T-helper 2 cell treated with Interferon-gamma antibody and Interleukin-4, amounts not matched to agents 5 μg/mL and 100 μg/mL, for 36 hours (primary cell): ENCODE data around the gene ZBP1.

Experiments used
- DNase-seq: peaks from one replicate; pipeline ENCODE4 v3.0.0; 2021; ENCODE audit warnings: low spot score
- H3K27ac Mint-ChIP-seq: one replicate; pipeline ENCODE4 v1.8.0; 2021; ENCODE audit warnings: mild to moderate bottlenecking, mixed read lengths
- H3K27me3 Mint-ChIP-seq: one replicate; pipeline ENCODE4 v1.8.0; 2021; ENCODE audit warnings: low read depth, mixed read lengths
- H3K36me3 Mint-ChIP-seq: one replicate; pipeline ENCODE4 v1.8.0; 2021; ENCODE audit warnings: low read depth, mixed read lengths
- H3K4me1 Mint-ChIP-seq: one replicate; pipeline ENCODE4 v1.8.0; 2021; ENCODE audit warnings: low read depth, mixed read lengths
- H3K4me3 Mint-ChIP-seq: one replicate; pipeline ENCODE4 v1.8.0; 2022; ENCODE audit warnings: mild to moderate bottlenecking, moderate library complexity, mixed read lengths
- H3K9me3 Mint-ChIP-seq: one replicate; pipeline ENCODE4 v1.8.0; 2021; ENCODE audit warnings: mixed read lengths

ZBP1 gene

DNA sequence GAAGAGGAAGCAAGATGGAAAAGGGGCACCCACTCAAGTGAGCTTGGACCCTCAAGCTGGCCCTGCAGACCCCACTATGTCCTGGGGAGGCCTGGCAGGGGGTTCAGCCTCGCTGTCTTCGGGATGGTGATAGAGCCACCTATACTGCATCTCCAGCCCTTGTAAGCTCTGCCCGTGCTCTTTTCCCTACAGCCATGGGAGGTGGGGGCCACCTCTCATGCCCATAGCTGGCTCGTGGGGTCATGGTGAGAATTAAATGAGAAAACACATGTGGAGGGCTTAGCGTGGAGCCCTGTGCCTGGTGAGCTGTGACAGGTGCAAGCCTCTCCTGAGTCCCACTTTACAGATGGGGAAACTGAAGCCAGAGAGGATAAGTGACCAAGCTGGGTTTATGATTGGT is 31.6 kb downstream of the ZBP1 start:
- no peak overlapping the region for H3K27ac Mint-ChIP-seq
- H3K27me3 Mint-ChIP-seq: peaks cover 9% of the 10 kb centered on the region
- no peaks in the 10 kb centered on the region for H3K36me3 Mint-ChIP-seq
- no peaks in the 10 kb centered on the region for H3K9me3 Mint-ChIP-seq
- H3K4me1 Mint-ChIP-seq: no peaks in the 10 kb centered on the region
- no peak overlapping the region for H3K4me3 Mint-ChIP-seq
- no peak for DNase-seq

DNA sequence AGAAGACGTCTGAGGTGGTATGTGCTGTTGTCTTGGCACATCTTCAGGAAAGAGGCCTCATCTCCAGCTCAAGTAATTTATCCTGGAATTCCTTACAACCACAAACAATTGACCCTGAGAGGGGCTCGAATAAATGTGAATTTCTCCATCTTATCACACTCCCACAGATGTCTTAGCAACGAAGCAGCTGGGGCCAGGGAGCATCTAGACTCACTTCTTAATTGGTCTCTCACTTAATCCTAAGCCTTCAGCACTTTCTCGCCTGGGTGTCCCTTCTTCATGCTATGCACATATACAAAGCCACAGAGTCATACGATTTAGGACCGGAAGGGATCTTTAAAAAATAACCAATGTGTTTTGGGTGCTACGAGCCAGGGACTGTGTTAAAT is 32.2 kb downstream of the ZBP1 start:
- no peak overlapping the region for H3K4me3 Mint-ChIP-seq
- no peak for DNase-seq
- H3K36me3 Mint-ChIP-seq: no peaks in the 10 kb centered on the region
- H3K27ac Mint-ChIP-seq: no peak overlapping the region
- H3K4me1 Mint-ChIP-seq: no peaks in the 10 kb centered on the region
- peaks cover 6% of the 10 kb centered on the region for H3K27me3 Mint-ChIP-seq
- H3K9me3 Mint-ChIP-seq: no peaks in the 10 kb centered on the region

DNA sequence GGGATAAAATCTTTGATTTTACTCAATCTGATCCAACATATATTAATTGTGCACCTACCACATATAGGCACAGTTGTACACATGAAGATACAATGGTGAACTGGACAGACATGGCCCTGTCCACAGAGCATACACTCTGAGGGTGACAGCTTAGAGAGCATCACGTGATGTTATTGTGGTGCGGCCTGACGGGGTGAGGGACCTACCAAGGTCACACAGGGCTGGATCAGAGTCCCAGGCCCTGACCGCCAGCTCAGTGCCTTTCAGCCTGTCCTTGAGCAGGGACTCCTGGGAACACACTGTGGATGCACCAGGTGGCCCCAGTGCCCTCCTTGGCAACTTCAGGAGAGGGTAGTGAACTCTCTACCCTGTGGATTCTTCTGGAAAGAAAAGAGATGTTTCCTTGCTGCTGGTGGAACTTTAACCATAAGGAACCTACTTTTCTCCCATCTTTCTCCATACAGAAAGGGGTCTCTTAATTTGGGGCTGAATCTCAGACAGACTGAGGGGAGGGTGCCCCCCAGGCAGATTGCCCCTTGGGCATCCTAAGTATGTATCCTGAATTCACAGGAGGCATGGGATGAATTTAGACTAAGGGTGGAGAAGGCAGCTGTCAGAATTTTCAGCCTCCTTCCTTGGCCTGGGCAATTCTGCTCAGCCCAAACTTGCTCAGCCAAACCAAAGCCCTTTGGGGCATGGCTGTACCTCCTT is 32.8 kb downstream of the ZBP1 start:
- H3K27ac Mint-ChIP-seq: no peak overlapping the region
- no peaks in the 10 kb centered on the region for H3K36me3 Mint-ChIP-seq
- no peak for DNase-seq
- H3K4me3 Mint-ChIP-seq: no peak overlapping the region
- H3K27me3 Mint-ChIP-seq: peaks cover 8% of the 10 kb centered on the region
- no peaks in the 10 kb centered on the region for H3K9me3 Mint-ChIP-seq
- H3K4me1 Mint-ChIP-seq: no peaks in the 10 kb centered on the region

DNA sequence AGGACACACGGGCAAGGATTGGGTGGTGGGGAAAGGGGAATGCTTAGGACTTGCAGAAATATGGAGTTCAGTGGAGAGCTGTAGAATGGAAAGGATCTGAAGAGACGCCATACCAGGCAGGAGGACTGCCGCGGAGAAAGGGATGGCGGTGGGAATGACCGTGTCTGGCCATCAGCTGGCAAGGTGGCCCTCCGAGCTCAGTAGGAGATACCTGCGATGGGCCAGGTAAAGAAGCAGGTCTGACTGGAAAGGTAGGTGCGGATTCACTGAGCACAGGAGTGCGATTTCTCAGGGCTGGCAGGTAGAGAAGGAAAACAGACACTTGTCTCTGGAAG is 33.3 kb downstream of the ZBP1 start:
- peaks cover 12% of the 10 kb centered on the region for H3K27me3 Mint-ChIP-seq
- no peaks in the 10 kb centered on the region for H3K4me1 Mint-ChIP-seq
- no peak overlapping the region for H3K27ac Mint-ChIP-seq
- DNase-seq: no peak
- H3K9me3 Mint-ChIP-seq: no peaks in the 10 kb centered on the region
- H3K36me3 Mint-ChIP-seq: no peaks in the 10 kb centered on the region
- H3K4me3 Mint-ChIP-seq: no peak overlapping the region

DNA sequence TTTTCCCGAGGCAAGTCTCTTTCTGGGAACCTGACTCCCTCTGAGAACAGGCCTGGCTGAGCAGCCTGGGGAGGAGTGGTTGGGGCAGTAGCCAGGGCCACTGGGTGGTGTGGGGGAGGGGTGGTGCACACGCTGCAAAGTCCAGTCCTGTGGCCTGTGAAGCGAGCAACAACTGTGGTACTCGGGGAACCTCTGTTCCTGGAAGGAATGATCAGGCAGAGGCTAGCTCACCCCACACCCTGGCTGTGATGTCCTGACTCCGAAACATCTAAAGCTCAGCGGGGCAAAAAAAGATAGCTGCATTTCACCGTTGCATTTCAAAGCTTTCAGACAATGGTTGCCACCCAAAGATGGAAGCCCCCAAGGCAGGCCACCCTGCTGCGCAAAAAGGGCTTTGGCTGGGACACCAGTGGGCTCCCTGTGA is 33.8 kb downstream of the ZBP1 start:
- Mint-ChIP-seq H3K9me3 (no peaks in the 10 kb centered on the region), H3K4me3 (no peak overlapping the region), H3K4me1 (no peaks in the 10 kb centered on the region), H3K27ac (no peak overlapping the region), H3K36me3 (no peaks in the 10 kb centered on the region), H3K27me3 (peaks cover 15% of the 10 kb centered on the region)
- no peak for DNase-seq

DNA sequence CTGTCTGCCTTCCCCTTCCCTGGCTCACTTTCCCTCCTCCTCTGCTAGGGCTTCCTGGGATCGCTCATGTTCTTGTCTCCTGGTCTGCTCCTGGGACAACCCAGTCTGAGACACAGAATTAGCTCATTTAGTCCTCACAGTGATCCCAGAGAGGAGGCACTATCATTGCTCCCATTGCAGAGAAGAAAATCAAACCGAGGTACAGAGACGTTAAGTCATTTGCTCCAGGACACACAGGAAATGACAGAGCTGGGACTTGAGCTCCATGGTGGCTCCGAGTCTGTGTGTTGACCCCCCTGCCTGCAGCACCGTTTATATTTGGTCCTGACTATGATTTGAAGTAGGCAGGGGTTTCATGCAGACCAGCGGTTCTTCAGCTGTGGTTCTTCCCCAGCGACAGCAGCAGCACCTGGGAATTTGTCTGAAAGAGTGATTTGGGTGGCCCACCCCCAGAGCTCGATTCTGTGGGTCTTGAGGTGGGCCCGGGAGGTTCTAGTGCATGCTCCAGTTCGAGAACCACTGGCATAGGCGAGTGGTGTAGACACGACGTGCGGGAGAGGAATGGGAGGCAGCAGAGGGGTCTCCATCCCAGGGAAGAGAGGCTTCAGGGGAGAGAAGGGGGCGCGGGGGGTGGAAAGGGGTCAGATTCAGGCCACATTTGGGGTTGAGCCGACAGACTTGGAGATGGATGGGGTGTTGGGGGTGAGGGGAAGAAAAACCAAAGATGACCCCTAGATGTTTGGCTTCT is 34.6 kb downstream of the ZBP1 start:
- Mint-ChIP-seq H3K27me3 (peaks cover 18% of the 10 kb centered on the region), H3K9me3 (no peaks in the 10 kb centered on the region), H3K27ac (no peak overlapping the region)

DNA sequence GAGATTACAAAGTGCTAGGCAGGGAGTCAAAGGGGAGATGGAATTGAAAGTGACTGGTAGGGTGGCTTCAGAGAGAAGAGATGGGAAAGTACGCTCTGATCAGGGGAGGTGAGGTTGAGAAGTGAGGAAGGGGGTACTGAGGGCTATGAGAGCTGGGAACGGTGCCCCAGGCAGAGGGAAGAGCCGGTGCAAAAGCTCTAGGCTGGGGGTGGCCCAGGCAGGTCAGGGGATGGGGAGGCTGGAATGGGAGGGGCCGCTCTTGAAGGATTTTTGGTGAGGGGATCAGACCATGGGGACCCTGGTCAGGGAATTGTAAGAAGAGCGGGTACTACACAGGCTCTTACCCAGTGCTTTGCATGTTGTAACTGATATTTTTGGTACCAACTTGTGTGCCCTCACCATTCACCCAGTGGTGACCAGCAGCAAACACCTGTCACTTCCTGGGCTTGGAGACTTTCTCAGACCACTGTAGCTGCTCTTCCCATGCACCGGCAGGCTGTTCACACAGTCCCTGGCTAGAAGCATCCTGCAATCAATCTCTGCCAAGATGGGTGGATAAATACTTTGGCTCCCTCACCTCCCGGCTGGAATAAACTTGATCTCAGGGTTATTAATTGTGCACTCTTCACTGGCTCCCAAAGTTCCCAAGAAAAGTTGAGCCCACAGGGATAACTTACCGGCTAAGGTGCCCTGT is 35.3 kb downstream of the ZBP1 start:
- no peaks in the 10 kb centered on the region for H3K4me1 Mint-ChIP-seq
- H3K4me3 Mint-ChIP-seq: no peak overlapping the region
- DNase-seq: no peak
- no peak overlapping the region for H3K27ac Mint-ChIP-seq
- no peaks in the 10 kb centered on the region for H3K36me3 Mint-ChIP-seq
- no peaks in the 10 kb centered on the region for H3K9me3 Mint-ChIP-seq
- peaks cover 22% of the 10 kb centered on the region for H3K27me3 Mint-ChIP-seq

More for the DNA sequence above, 34.6 kb downstream of the ZBP1 start:
- Mint-ChIP-seq H3K4me3 (no peak overlapping the region), H3K36me3 (no peaks in the 10 kb centered on the region), H3K4me1 (no peaks in the 10 kb centered on the region)
- no peak for DNase-seq

DNA sequence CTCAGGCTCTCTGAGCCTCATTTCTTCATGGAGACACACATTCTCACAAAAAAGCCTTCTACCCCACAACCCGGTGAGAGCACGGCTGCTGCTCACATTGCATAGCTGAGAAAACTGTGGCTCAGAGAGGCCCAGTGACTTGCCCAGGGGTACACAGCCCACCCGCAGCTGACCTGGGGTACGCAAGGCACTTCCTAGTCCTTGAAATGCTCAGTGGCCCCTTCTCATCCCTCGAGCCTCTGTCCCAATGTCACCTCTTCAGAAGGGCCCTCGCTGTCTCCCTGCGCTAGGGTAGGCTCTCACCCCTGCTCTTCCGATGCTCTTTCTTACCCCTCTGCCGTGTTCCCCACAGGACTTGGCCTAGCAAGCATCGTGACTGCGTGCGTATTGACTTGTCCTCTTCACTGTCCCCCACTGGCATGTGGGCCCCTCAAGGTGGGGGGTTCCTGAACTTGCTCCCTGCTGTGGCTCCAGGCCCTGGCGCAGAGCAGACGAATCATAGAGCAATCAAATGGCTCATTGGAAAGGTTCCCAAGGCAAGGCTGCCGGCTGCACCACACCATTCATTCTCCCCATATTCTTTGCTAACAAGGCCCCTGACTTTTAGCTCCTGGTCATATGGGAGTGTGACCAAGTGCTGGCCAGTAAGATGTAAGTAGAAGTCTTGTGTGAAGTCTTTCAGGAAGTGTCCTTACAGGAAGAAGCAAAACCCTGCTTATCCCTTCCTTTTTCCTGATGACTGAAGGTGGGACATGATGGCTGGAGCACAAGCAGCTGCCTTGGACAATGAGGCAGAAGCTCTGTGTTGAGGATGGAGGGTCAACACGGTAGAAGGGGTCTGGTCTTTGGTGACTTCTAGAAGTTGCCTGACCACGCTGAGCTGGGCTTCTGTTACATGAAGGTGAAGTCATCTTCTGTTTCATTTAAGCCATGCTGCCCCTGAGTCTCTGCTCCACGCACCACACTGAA is 36.7 kb downstream of the ZBP1 start:
- no peak for DNase-seq
- peaks cover 29% of the 10 kb centered on the region for H3K27me3 Mint-ChIP-seq
- H3K4me1 Mint-ChIP-seq: no peaks in the 10 kb centered on the region
- H3K36me3 Mint-ChIP-seq: no peaks in the 10 kb centered on the region
- no peak overlapping the region for H3K27ac Mint-ChIP-seq
- no peak overlapping the region for H3K4me3 Mint-ChIP-seq
- H3K9me3 Mint-ChIP-seq: no peaks in the 10 kb centered on the region

DNA sequence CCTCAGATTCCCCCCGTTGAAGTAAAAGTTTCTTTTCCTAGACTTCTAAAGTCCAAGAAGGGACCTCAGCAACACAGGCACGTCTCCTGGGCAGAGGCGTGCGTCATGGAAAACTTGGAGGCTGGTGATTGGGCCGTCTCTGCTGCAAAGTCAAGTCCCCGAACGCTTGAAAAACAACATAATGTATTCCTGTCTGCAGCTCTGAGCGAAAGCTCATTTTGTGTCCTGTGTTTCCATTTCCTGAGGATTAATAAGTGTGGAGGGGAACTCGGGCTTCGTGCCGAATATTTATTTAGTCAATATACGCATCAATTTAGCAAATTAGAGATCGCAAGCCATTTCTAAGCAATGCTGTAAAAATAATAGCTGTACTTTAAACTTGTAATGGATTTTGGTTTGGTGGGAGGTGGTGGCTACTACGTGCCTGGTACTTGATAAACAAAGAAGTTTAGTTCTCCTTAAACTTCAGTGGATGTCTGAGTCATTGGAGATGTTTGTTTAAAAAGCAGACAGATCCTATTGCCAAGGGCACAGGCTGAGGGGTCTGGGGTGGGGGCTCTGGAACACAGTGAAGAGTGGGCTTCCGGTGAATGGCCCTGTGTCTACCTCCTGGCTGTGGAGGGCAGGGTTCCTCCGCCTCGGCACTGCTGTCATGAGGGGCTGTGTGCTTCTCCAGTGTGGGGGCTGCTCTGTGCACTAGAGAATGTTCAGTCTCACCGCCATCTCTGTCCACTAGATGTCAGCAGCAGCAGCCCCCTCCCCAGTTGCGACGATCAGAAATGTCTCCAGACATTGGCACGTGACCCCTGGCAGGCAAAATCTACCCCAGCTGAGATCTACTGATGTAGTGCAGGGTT is 37.6 kb downstream of the ZBP1 start:
- no peaks in the 10 kb centered on the region for H3K9me3 Mint-ChIP-seq
- H3K4me1 Mint-ChIP-seq: no peaks in the 10 kb centered on the region
- peaks cover 29% of the 10 kb centered on the region for H3K27me3 Mint-ChIP-seq
- no peaks in the 10 kb centered on the region for H3K36me3 Mint-ChIP-seq
- no peak overlapping the region for H3K4me3 Mint-ChIP-seq
- H3K27ac Mint-ChIP-seq: no peak overlapping the region
- no peak for DNase-seq

DNA sequence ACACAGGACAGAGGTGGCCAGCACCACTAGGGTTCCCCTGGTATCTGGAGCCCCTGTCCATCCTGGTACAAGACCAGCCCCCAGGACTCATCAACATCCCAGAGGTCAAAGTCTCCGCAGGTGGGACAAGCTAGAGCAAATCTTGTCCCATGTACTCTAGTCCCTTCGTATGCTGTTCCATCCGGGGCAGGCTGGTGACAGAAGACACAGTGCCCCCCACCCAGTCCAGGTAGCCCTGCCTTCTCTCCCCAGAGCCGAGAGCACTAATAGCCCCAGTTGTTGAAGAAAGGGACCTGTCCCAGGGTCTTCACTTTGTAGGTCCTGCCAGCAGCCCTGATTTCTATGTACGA is 38.2 kb downstream of the ZBP1 start:
- DNase-seq: no peak
- peaks cover 29% of the 10 kb centered on the region for H3K27me3 Mint-ChIP-seq

DNA sequence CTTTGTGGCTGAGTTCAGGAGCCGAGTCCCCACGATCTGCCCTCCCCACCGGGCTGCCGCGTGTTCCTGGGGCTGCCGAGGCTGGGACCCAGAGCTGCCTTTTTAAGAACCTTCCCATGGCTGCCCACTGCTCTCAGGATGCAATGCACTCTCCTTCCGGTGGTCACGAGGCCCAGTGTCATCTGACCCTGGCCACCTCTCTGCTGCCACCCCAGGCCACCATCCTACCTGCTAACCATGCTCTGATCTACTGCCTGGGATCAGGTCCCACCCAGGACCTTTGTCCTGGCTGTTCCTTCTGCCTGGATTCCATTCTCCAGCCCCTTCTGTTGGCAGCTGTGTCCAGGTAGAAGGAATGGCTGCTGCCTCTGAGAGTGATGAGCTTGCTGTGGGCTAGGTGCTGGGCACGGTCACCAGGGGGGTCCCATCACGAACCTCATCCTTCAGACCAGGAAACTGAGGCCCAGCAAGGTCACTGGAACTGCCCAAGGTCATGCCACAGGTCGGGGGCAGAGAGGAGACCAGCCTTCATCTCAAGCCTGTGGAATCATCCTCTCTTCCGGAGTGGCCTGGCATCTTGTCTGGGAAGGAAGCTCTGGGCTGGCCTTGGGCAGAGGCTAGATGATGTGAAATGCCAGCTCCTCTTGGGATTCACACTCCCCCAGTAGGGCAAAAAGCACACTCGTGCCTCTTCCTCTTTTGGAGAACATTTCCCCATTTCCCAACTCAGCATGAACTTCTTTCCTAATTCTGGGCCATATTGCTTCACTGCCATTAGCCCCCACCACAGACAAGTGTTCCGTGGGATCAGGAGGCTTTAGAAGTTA is 38.8 kb downstream of the ZBP1 start:
- no peak overlapping the region for H3K27ac Mint-ChIP-seq
- H3K27me3 Mint-ChIP-seq: peaks cover 29% of the 10 kb centered on the region
- DNase-seq: no peak
- no peaks in the 10 kb centered on the region for H3K36me3 Mint-ChIP-seq
- no peak overlapping the region for H3K4me3 Mint-ChIP-seq
- H3K4me1 Mint-ChIP-seq: no peaks in the 10 kb centered on the region
- H3K9me3 Mint-ChIP-seq: no peaks in the 10 kb centered on the region

More for the DNA sequence above, 38.2 kb downstream of the ZBP1 start:
- H3K36me3 Mint-ChIP-seq: no peaks in the 10 kb centered on the region
- H3K4me1 Mint-ChIP-seq: no peaks in the 10 kb centered on the region
- no peak overlapping the region for H3K27ac Mint-ChIP-seq
- no peaks in the 10 kb centered on the region for H3K9me3 Mint-ChIP-seq
- no peak overlapping the region for H3K4me3 Mint-ChIP-seq

DNA sequence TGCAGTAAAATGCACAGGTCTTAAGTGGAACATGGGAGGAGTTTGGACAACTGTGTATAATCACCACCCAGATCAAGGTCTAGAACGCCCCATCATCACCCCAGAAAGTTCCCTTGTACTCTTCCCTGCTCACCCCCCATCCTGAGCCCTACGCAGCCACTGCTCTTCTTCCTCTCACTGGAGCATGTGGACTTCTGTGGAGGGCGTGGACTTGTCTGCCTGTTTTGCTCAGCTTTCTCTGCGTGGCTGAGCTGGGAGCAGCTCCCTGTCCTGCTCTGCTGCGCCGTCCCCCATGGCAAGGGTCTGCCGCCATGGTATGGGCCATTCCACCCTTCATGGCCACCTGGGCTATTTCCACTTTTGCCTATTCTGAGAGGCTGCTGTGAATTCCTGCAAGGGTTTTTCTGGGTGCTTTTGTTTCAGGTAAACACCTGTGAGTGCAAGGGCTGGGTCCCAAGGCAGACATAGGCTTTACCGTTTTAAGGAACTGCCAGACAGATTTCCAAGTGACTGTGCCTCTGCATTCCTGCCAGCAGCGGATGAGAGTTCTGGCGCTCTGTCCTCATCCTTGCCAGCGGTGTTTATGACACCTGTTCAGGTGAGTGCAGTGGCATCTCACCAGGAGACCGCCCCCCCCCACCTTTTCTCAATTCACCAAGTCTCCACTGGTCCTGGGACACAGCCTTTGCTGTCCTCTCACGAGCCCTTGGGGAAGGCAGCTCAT is 39.6 kb downstream of the ZBP1 start:
- Mint-ChIP-seq H3K27me3 (peaks cover 29% of the 10 kb centered on the region), H3K4me3 (no peak overlapping the region), H3K9me3 (no peaks in the 10 kb centered on the region), H3K4me1 (no peaks in the 10 kb centered on the region), H3K27ac (no peak overlapping the region), H3K36me3 (no peaks in the 10 kb centered on the region)
- no peak for DNase-seq
